Measurements from ENCODE around the gene FCHSD2.

The FCHSD2 gene

GRCh38 chr11:73155102-73155501 lies 13.0 kb upstream of the FCHSD2 start:
- no peaks in the 10 kb centered on the region for H3K79me2 ChIP-seq (ENCODE audit: insufficient read depth, low read length)
- H3K4me3 ChIP-seq (ENCODE audit: low read depth in 1 of 2, low read length in 2 of 2), result no peak overlapping the region
- no peaks in the 10 kb centered on the region for H3K4me1 ChIP-seq (ENCODE audit: insufficient read depth, low read length)
- H2AFZ ChIP-seq (ENCODE audit: low read depth, low read length), result no peak overlapping the region
- H3K9me3 ChIP-seq (ENCODE audit: insufficient read depth, low read length, severe bottlenecking), result no peaks in the 10 kb centered on the region
- H3K27ac ChIP-seq (ENCODE audit: low read length), result no peak overlapping the region
- no peak for DNase-seq
- no peak for TF ChIP-seq CTCF (IDR thresholded peaks at IDR 0.05; ENCODE audit: borderline replicate concordance, extremely low read depth, low read length, poor library complexity, severe bottlenecking)
- no peak for TF ChIP-seq EZH2 (IDR thresholded peaks at IDR 0.05; ENCODE audit: borderline replicate concordance, low read depth, low read length, severe bottlenecking)
- no peaks in the 10 kb centered on the region for H3K36me3 ChIP-seq (ENCODE audit: insufficient read depth, low read length)
- no peaks in the 10 kb centered on the region for H3K27me3 ChIP-seq (ENCODE audit: insufficient read depth, low read length, poor library complexity)
- H4K20me1 ChIP-seq (ENCODE audit: insufficient read depth, low read length), result no peaks in the 10 kb centered on the region
- no peak overlapping the region for H3K9ac ChIP-seq (ENCODE audit: low read depth, low read length)
- no peak for ATAC-seq (ENCODE audit: insufficient read depth, low read depth)
- H3K4me2 ChIP-seq (ENCODE audit: insufficient read depth, low read length), result no peak overlapping the region

GRCh38 chr11:73154178-73154577 lies 12.1 kb upstream of the FCHSD2 start:
- H3K27me3 ChIP-seq (ENCODE audit: insufficient read depth, low read length, poor library complexity), result no peaks in the 10 kb centered on the region
- H3K36me3 ChIP-seq (ENCODE audit: insufficient read depth, low read length), result no peaks in the 10 kb centered on the region
- H3K9me3 ChIP-seq (ENCODE audit: insufficient read depth, low read length, severe bottlenecking), result no peaks in the 10 kb centered on the region
- no peaks in the 10 kb centered on the region for H4K20me1 ChIP-seq (ENCODE audit: insufficient read depth, low read length)
- H3K4me1 ChIP-seq (ENCODE audit: insufficient read depth, low read length), result no peaks in the 10 kb centered on the region
- H3K4me3 ChIP-seq (ENCODE audit: low read depth in 1 of 2, low read length in 2 of 2), result no peak overlapping the region
- H3K4me2 ChIP-seq (ENCODE audit: insufficient read depth, low read length), result no peak overlapping the region
- H3K79me2 ChIP-seq (ENCODE audit: insufficient read depth, low read length), result no peaks in the 10 kb centered on the region
- TF ChIP-seq CTCF (IDR thresholded peaks at IDR 0.05; ENCODE audit: borderline replicate concordance, extremely low read depth, low read length, poor library complexity, severe bottlenecking) (no peak), EZH2 (IDR thresholded peaks at IDR 0.05; ENCODE audit: borderline replicate concordance, low read depth, low read length, severe bottlenecking) (no peak)
- H2AFZ ChIP-seq (ENCODE audit: low read depth, low read length), result no peak overlapping the region
- ATAC-seq (ENCODE audit: insufficient read depth, low read depth) (peak; percentile 66), DNase-seq (peak; percentile 37)
- no peak overlapping the region for H3K9ac ChIP-seq (ENCODE audit: low read depth, low read length)
- H3K27ac ChIP-seq (ENCODE audit: low read length), result no peak overlapping the region

GRCh38 chr11:73152861-73153483 lies 10.9 kb upstream of the FCHSD2 start:
- H3K27me3 ChIP-seq (ENCODE audit: insufficient read depth, low read length, poor library complexity), result no peaks in the 10 kb centered on the region
- no peaks in the 10 kb centered on the region for H3K36me3 ChIP-seq (ENCODE audit: insufficient read depth, low read length)
- H3K4me1 ChIP-seq (ENCODE audit: insufficient read depth, low read length), result no peaks in the 10 kb centered on the region
- no peak overlapping the region for H2AFZ ChIP-seq (ENCODE audit: low read depth, low read length)
- no peak overlapping the region for H3K9ac ChIP-seq (ENCODE audit: low read depth, low read length)
- no peak overlapping the region for H3K4me2 ChIP-seq (ENCODE audit: insufficient read depth, low read length)
- TF ChIP-seq EZH2 (IDR thresholded peaks at IDR 0.05; ENCODE audit: borderline replicate concordance, low read depth, low read length, severe bottlenecking), result no peak
- TF ChIP-seq CTCF (IDR thresholded peaks at IDR 0.05; ENCODE audit: borderline replicate concordance, extremely low read depth, low read length, poor library complexity, severe bottlenecking), result no peak
- no peaks in the 10 kb centered on the region for H3K9me3 ChIP-seq (ENCODE audit: insufficient read depth, low read length, severe bottlenecking)
- H3K79me2 ChIP-seq (ENCODE audit: insufficient read depth, low read length), result no peaks in the 10 kb centered on the region
- peak; percentile 53; the same call in 2 of the 3 replicates for ATAC-seq (ENCODE audit: insufficient read depth, low read depth)
- H4K20me1 ChIP-seq (ENCODE audit: insufficient read depth, low read length), result no peaks in the 10 kb centered on the region
- H3K27ac ChIP-seq (ENCODE audit: low read length), result no peak overlapping the region
- H3K4me3 ChIP-seq (ENCODE audit: low read depth in 1 of 2, low read length in 2 of 2), result no peak overlapping the region
- no peak for DNase-seq

All from DND-41 (cell line).